Transverse colon (tissue), 4 donors: ENCODE data around the gene CXCL17. TPM values are rescaled to one million over a fixed set of nuclear protein-coding genes. Genes with fewer than 3 reads are reported as not detected.
A peak's percentile ranks its signal among the peaks of the same experiment; 100 is the strongest.
"Not testable (repeated sequence)": the region's sequence is repeated elsewhere in the genome, so short reads cannot be mapped to it uniquely, and the experiment has no call there.

Source experiments
- DNase-seq: peaks from one replicate; pipeline ENCODE4 v3.0.0-alpha.2; 2019
- H3K27ac ChIP-seq, 4 donors: fragments of 200-600 bp; sonication (generic); 2 replicates each; pipeline ENCODE4 v1.5.1; 2016 to 2018; ENCODE audit warnings: inconsistent platforms in 4 of 4
- H3K27me3 ChIP-seq: fragments of 200-600 bp; sonication (generic); 2 replicates; pipeline ENCODE4 v1.5.1; 2017; ENCODE audit warnings: inconsistent platforms
- H3K36me3 ChIP-seq, 4 donors: fragments of 200-600 bp; sonication (generic); 2 replicates each; pipeline ENCODE4 v1.5.1; 2017 to 2019; ENCODE audit warnings: inconsistent platforms in 4 of 4
- H3K4me1 ChIP-seq, 4 donors: fragments of 200-600 bp; sonication (generic); 2 replicates each; pipeline ENCODE4 v1.5.1; 2017 to 2020; ENCODE audit warnings: inconsistent platforms in 4 of 4
- H3K4me3 ChIP-seq, 4 donors: fragments of 200-600 bp; sonication (generic); 1 replicate in 1 of 4; 2 replicates in 3 of 4; pipeline versions ENCODE4 v1.5.1 to v1.6.1; 2017 to 2019; ENCODE audit warnings: inconsistent platforms in 4 of 4
- H3K9me3 ChIP-seq, 2 donors: fragments of 200-600 bp; sonication (generic); 2 replicates each; pipeline ENCODE4 v1.5.1; 2017 to 2019; ENCODE audit warnings: inconsistent platforms in 2 of 2
- CTCF ChIP-seq, 5 experiments: fragments of 200-600 bp in 3 of 5; fragments of 450-650 bp in 2 of 5; sonication (generic) in 3 of 5; IDR thresholded peaks; 1 replicate in 2 of 5; 2 replicates in 3 of 5; pipeline ENCODE4 v1.5.1; 2016 to 2017; ENCODE audit warnings: antibody characterized with exemption in 5 of 5, inconsistent platforms in 3 of 5, mild to moderate bottlenecking in 2 of 5, moderate library complexity in 1 of 5
- EP300 ChIP-seq: sonication (generic); formaldehyde crosslinking; IDR thresholded peaks from one replicate; pipeline ENCODE4 v1.6.1; 2017; ENCODE audit warnings: antibody characterized with exemption, low read depth
- POLR2A ChIP-seq: fragments of 450-650 bp; IDR thresholded peaks from one replicate; pipeline ENCODE4 v1.6.1; 2016; ENCODE audit warnings: antibody characterized with exemption, mild to moderate bottlenecking, moderate library complexity
- POLR2AphosphoS5 ChIP-seq, 3 donors: sonication (generic); formaldehyde crosslinking; IDR thresholded peaks; one replicate each; pipeline ENCODE4 v1.6.1; 2016; ENCODE audit warnings: antibody characterized with exemption in 3 of 3
- WGBS, 2 donors: methylation state at CpG; one replicate each; pipeline ENCODE4 v1.1.5; 2018; ENCODE audit warnings: low coverage in 1 of 2; 5-methylcytosine and 5-hydroxymethylcytosine counted together
- in situ Hi-C, 4 donors: fragments of 200-750 bp; cut with MboI; loops; one replicate each; pipeline versions ENCODE4 v1.15.0 to v1.15.1; 2017; ENCODE audit warnings: low sequenced_read_pairs in 3 of 4, low pct_ligation_motif_present in 1 of 4, low pct_unique_long_range_greater_than_20kb in 1 of 4
- intact Hi-C: fragments of 100-400 bp; cut with DNase I; formaldehyde crosslinking; loops from one replicate; pipeline ENCODE4 v1.15.1; 2023; ENCODE audit warnings: low total_unique reads
- total RNA-seq, 4 donors: library from RNA; depleted of rRNA; stranded (reverse); fragments of >200 nt; gene quantifications; one replicate each; pipeline ENCODE4 v1.1.0, GENCODE V29; 2016

CXCL17 gene
- not detected for total RNA-seq

- H3K27me3 ChIP-seq, result no peaks in the 10 kb centered on the region
- in situ Hi-C loops, result no loop called here
- H3K27ac ChIP-seq, result peak within 1 kb of the TSS in 2 of 4 donors; percentile 16 to 31
- DNase-seq, result no peak
- intact Hi-C loops, result loop anchor here (5.0 kb wide), 1 partner anchor 1146 kb away; no protein-coding TSS in a partner anchor
- H3K4me1 ChIP-seq, result peaks cover 0 to 21% (median 6%) of the 10 kb centered on the region in 4 donors
- no peak within 1 kb of the TSS for H3K4me3 ChIP-seq
- TF ChIP-seq CTCF (IDR thresholded peaks at IDR 0.05), result no peak
- no peak for TF ChIP-seq POLR2A
- no peak for TF ChIP-seq EP300
- no peak for TF ChIP-seq POLR2AphosphoS5 (IDR thresholded peaks at IDR 0.05)
- WGBS, 2 donors, result 93% methylated on average over 6 to 7 of the region's 7 CpGs
- H3K9me3 ChIP-seq, result no peaks in the 10 kb centered on the region
- H3K36me3 ChIP-seq, result no peaks in the 10 kb centered on the region
Measured at GRCh38 chr19:42442833-42443232, at the start of gene CXCL17. TSS of gene CXCL17 (minus strand) at chr19:42442946. CDS start at chr19:42442832, 114 bp downstream.

GRCh38 chr19:42488783-42489521 lies 46.2 kb upstream of the CXCL17 start:
- no peaks in the 10 kb centered on the region for H3K36me3 ChIP-seq
- no peaks in the 10 kb centered on the region for H3K27me3 ChIP-seq
- no peak overlapping the region for H3K4me3 ChIP-seq
- DNase-seq, result no peak
- 45 to 64% methylated on average over 4 to 6 of the region's 6 CpGs for WGBS, 2 donors
- H3K27ac ChIP-seq, result no peak overlapping the region
- no peaks in the 10 kb centered on the region for H3K9me3 ChIP-seq
- in situ Hi-C loops, result no loop called here
- H3K4me1 ChIP-seq, result no peaks in the 10 kb centered on the region
- intact Hi-C loops, result no loop called here
- no peak for TF ChIP-seq POLR2AphosphoS5 (IDR thresholded peaks at IDR 0.05)
- TF ChIP-seq CTCF (IDR thresholded peaks at IDR 0.05), result no peak
- no peak for TF ChIP-seq POLR2A
- TF ChIP-seq EP300, result no peak

GRCh38 chr19:42487798-42488178 lies 45.0 kb upstream of the CXCL17 start:
- no peak overlapping the region for H3K4me3 ChIP-seq
- in situ Hi-C loops (no loop called here), intact Hi-C loops (no loop called here)
- no peak overlapping the region for H3K27ac ChIP-seq
- H3K27me3 ChIP-seq, result no peaks in the 10 kb centered on the region
- TF ChIP-seq POLR2AphosphoS5 (IDR thresholded peaks at IDR 0.05) (no peak), POLR2A (no peak), EP300 (no peak), CTCF (IDR thresholded peaks at IDR 0.05) (no peak)
- no peaks in the 10 kb centered on the region for H3K4me1 ChIP-seq
- no peaks in the 10 kb centered on the region for H3K36me3 ChIP-seq
- no peaks in the 10 kb centered on the region for H3K9me3 ChIP-seq
- 90 to 93% methylated on average over 2 to 3 of the region's 3 CpGs for WGBS, 2 donors
- no peak for DNase-seq

- Histone ChIP-seq H3K27ac (no peak overlapping the region), H3K4me3 (no peak overlapping the region), H3K27me3 (no peaks in the 10 kb centered on the region), H3K36me3 (no peaks in the 10 kb centered on the region), H3K9me3 (no peaks in the 10 kb centered on the region), H3K4me1 (no peaks in the 10 kb centered on the region)
- in situ Hi-C loops (no loop called here), intact Hi-C loops (no loop called here)
- TF ChIP-seq POLR2A (no peak), POLR2AphosphoS5 (IDR thresholded peaks at IDR 0.05) (no peak), EP300 (no peak), CTCF (IDR thresholded peaks at IDR 0.05) (no peak)
- no peak for DNase-seq
- 71 to 75% methylated on average over 3 of the region's 3 CpGs for WGBS, 2 donors
Measured at GRCh38 chr19:42487032-42487797, 44.5 kb upstream of the CXCL17 start.

GRCh38 chr19:42485036-42485435 lies 42.3 kb upstream of the CXCL17 start:
- H3K27me3 ChIP-seq, H3K9me3 ChIP-seq, DNase-seq, H3K36me3 ChIP-seq, intact Hi-C loops, H3K4me3 ChIP-seq, H3K4me1 ChIP-seq, in situ Hi-C loops, H3K27ac ChIP-seq: not testable (repeated sequence)
- WGBS, 2 donors, result 87 to 88% methylated on average over 4 of the region's 4 CpGs
